Cardiac fibroblast (primary cell): ENCODE data around the gene SHOC1.
"Not testable (repeated sequence)": the region's sequence is repeated elsewhere in the genome, so short reads cannot be mapped to it uniquely, and the experiment has no call there.

ENCODE experiments used
- DNase-seq, 2 donors: peaks; one replicate each; pipeline versions ENCODE4 v3.0.0 to v3.0.0-alpha.2; 2010; ENCODE audit warnings: low read depth in 2 of 2
- H3K4me3 ChIP-seq, 2 donors: replicated peaks in 1 of 2; 1 replicate in 1 of 2; 2 replicates in 1 of 2; pipeline ENCODE4 v1.5.1; 2011; ENCODE audit warnings: low read depth in 2 of 2, low read length in 2 of 2, mild to moderate bottlenecking in 2 of 2, moderate library complexity in 1 of 2
- CTCF ChIP-seq: IDR thresholded peaks from one replicate; pipeline ENCODE4 v1.5.1; 2011; ENCODE audit warnings: low read depth, mild to moderate bottlenecking, low read length, inconsistent platforms

SHOC1 gene

GRCh38 chr9:111799506-111799905 is 4.8 kb upstream of the SHOC1 start:
- H3K4me3 ChIP-seq, result no peak overlapping the region
- no peak for TF ChIP-seq CTCF
- DNase-seq, result no peak

GRCh38 chr9:111798786-111799185 is 4.0 kb upstream of the SHOC1 start:
- H3K4me3 ChIP-seq, result no peak overlapping the region
- DNase-seq, result peak; percentile 25 to 87
- TF ChIP-seq CTCF, result no peak

DNA sequence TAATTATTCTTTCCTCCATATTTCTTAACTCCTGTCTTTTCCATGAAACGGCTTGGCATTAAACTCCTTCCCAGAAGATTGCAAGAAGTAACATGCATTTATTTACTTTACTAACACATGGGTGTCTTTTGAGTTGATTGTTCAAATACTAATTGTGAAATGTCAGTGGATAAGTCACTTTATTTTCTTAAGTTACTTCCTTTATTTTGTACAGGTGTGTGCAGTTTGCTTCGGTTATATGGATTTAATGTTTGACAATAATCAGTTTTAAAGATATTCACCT is 761 bp upstream of the SHOC1 start:
- H3K4me3 ChIP-seq, result no peak overlapping the region
- no peak for DNase-seq
- no peak for TF ChIP-seq CTCF

GRCh38 chr9:111791821-111792220 is 2.9 kb downstream of the SHOC1 start:
- not testable (repeated sequence) for DNase-seq, H3K4me3 ChIP-seq

DNA sequence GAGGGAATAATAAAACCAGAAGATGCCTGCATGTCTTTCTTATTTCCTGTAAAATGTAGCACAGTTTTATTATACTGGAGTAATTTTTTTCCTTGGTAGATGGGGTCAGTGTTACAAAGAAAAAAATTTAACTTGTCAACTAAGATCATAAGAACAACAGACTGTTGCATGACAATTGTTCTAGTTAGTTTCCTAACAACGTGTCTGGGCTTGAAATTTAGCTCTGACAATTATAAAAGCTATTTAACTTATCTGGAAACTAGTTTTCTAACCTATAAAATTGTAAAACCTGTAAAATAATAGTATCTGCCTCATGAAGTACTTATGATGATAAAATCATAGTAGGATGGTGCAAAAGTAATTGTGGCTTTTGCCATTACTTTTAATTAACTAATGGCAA is 4.9 kb downstream of the SHOC1 start:
- no peak overlapping the region for H3K4me3 ChIP-seq
- no peak for DNase-seq
- TF ChIP-seq CTCF, result no peak

DNA sequence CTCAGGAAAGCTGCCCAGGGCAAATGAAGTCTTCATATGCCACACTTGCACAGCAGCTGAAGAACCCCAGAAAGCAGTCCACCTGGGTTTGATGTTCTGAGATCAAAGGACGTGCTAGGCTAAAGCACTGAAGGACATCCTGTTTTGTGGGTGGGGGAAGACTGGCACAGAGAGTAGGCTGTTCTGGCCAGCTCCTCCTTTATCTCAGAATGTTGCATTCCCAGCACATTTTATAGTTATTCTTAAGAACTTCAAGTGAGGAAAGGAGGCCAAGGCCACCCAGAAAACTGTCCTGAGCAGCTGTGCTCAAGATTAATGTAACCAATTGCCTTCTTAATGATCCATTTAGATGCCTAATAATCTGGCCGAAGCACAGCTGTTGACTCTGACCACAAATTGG is 10.9 kb downstream of the SHOC1 start:
- no peak for DNase-seq
- TF ChIP-seq CTCF, result no peak
- no peak overlapping the region for H3K4me3 ChIP-seq

DNA sequence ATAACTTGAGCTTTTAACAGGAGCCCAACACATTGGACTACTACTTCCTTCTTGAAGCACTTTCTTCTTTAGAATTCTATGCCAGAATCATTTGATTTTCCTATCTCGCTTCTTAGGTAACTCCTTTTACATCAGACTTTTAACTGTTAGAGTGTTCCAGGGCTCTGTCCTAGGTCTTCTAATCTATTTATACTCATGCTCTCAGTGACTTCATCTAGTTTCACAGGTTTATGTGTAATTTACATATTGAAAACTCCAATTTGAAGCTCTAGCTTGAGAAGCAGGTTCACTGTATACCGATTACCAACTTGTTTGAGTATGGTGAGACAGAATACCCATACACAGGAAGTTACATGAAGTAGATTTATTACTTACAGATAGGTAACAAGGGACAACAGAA is 11.3 kb downstream of the SHOC1 start:
- H3K4me3 ChIP-seq, result no peak overlapping the region
- TF ChIP-seq CTCF, result no peak
- no peak for DNase-seq

DNA sequence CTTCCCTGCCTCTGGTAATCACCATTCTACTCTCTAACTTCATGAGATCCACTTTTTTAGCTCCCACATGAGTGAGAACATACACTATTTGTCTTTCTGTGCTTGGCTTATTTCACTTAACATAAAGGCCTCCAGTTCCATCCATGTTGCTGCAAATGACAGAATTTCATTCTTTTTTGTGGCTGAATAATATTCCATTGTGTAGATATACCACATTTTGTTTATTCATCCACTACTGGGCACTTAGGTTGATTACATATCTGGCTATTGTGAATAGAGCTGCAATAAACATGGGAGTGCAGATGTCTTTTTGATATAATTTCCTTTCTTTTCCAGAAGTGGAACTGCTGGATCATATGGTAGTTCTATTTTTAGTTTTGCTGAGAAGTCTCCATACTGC is 28.7 kb downstream of the SHOC1 start:
- no peak for TF ChIP-seq CTCF
- no peak overlapping the region for H3K4me3 ChIP-seq
- no peak for DNase-seq
